ENCODE data around the gene PLA2G10.
A peak's percentile ranks its signal among the peaks of the same experiment; 100 is the strongest.
"Not testable (repeated sequence)": the region's sequence is repeated elsewhere in the genome, so short reads cannot be mapped to it uniquely, and the experiment has no call there.

The PLA2G10 gene

GRCh38 chr16:14658063-14658462 is 36.0 kb downstream of the PLA2G10 start:
- no peak for DNase-seq

- no peak for DNase-seq
Observed at GRCh38 chr16:14652726-14653125, 41.4 kb downstream of the PLA2G10 start.

- DNase-seq: no peak
Observed at GRCh38 chr16:14650629-14651028, 43.5 kb downstream of the PLA2G10 start.

- no peak for DNase-seq
Observed at GRCh38 chr16:14649816-14650215, 44.3 kb downstream of the PLA2G10 start.

- no peak for DNase-seq
Observed at GRCh38 chr16:14641926-14642325, 52.2 kb downstream of the PLA2G10 start.

- DNase-seq: no peak
Observed at GRCh38 chr16:14641206-14641605, 52.9 kb downstream of the PLA2G10 start.

GRCh38 chr16:14640538-14640937 is 53.6 kb downstream of the PLA2G10 start:
- no peak for DNase-seq

GRCh38 chr16:14636951-14637240 is 57.2 kb downstream of the PLA2G10 start:
- DNase-seq: not testable (repeated sequence)

GRCh38 chr16:14636179-14636950 is 57.7 kb downstream of the PLA2G10 start:
- not testable (repeated sequence) for DNase-seq

GRCh38 chr16:14635395-14636165 is 58.5 kb downstream of the PLA2G10 start:
- no peak for DNase-seq

GRCh38 chr16:14634389-14634725 is 59.8 kb downstream of the PLA2G10 start:
- no peak for DNase-seq

GRCh38 chr16:14632693-14633569 is 61.2 kb downstream of the PLA2G10 start, which contains the start of gene BFAR:
TSS of gene BFAR (plus strand) at chr16:14632951. CDS start at chr16:14644347, 11,396 bp downstream.
- peak; percentile 95 for DNase-seq

GRCh38 chr16:14630620-14631330 is 63.3 kb downstream of the PLA2G10 start:
- not testable (repeated sequence) for DNase-seq

- DNase-seq: peak; percentile 93 to 95
Observed at GRCh38 chr16:14629919-14630619, 64.0 kb downstream of the PLA2G10 start, which contains the start of gene PARN. TSS of gene PARN (minus strand) at chr16:14630260. CDS start at chr16:14630125, 135 bp downstream.

GRCh38 chr16:14629612-14629918 is 64.5 kb downstream of the PLA2G10 start:
- peak; percentile 19 to 34 for DNase-seq

GRCh38 chr16:14628806-14629611 is 65.1 kb downstream of the PLA2G10 start:
- DNase-seq: no peak

- DNase-seq: no peak
Observed at GRCh38 chr16:14627078-14627477, 67.0 kb downstream of the PLA2G10 start.

All from SHP77 (cell line).